ENCODE results near the gene CHST13.

The CHST13 gene

DNA sequence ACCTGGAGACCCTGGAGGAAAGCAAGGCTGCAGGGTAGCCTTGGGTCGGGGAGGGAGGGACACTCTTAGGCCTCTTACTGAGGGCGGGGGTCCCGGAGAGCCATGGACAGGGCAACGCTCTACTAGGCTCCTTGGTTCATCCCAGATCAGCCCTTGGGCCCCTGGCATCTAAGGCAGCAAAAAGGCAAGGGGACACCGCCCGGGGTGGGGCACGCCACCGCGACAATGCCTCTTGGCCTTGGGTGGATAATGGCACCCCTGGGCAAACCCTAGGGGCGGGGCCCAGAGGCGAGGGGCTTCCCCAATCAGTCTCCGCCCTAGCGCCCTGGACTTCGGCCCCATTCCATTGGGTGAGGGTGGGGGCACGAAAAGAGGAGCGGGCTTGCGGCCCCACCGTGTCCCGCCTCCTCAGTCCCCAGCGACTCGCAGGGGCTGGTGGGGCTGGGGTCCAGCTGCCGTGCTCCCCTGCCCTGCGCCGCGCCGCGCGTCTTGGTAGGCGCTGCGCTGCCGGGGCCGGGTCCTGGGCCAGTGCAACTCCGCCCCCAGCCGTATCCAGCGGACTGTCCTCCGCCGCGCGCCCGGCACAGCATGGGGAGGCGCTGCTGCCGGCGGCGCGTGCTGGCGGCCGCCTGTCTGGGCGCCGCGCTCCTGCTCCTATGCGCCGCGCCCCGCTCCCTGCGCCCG is at the start of gene CHST13:
Gene CHST13, plus strand, starts transcription at position 411 of the 684 bp plus-strand sequence. Its CDS starts 178 bp downstream, at position 589.
- DNase-seq, result no peak

DNA sequence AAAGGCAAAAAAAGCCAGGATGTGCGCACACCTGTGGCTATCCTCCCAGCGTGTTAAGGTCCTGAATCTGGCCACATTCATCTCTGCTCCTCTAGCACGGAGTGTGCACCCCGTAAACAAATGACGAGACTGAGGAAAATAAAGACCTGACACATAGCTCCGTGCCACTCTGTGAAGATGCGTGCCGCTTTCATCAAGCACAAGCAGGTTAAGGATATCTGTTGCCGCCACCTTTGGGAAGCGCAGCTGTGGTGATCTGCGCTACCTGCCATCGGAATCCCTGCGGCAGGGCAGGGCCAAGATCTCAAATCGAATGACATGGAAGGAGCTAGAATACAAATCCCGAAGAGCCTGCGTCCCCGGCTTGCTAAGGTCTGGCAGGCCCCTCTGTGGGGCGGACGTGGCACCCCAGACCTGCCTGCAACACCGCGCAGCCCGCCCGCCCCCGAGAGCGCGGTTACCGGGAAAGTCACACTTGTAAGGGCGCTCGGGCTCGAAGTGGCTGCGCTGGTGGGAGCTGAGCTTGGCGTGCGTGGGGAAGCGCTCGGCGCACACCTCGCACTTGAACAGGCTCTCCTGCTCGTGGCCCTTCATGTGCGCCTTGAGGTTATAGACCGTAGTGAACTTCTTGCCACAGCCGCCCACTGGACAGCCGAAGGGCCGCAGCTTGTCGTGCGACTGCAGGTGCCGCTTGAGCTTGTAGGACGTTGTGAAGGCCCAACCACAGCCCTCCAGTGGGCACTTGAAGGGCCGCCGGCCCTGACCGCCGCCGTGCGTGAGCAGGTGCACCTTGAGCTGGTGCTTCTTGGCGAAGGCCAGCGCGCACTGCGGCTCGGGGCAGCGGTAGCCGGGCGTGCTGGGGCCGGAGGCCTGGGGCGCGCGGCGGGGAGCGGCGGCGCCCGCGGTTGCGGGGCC is 49.2 kb upstream of the CHST13 start:
- no peak for DNase-seq

DNA sequence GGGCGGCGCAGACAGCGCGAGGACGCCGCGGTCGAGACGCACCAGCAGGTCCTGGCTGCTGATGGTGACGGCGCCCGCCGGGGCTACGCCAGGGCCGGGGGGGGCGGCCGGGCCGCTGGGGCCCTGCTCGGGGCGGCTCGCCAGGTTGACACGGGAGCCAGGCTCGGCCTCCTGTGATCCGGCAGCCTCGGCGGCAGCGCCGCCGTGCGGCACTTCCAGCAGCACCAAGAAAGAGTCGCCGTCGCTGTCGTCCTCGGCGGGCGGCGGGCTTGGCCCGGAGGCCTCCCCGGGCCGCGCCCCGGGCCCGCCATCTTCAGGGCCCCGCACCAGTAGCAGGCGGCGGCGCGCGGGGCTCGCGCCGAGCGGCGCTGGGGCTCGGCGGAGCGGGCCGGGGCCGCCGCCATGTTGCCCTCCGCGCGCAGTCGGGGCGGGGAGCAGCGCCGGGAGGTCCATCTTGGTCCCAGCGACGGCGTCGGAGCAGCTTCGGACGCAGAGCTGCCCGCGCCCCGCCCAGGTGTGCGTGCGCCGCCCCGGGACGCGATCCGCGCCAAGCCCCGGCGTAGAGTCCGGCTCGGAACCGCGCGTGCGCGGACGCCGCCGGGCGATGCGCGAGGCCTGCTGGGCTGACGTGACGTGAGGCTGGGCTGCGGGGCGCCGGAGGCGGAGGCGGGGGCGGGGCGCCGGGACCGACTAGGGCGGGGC is 48.4 kb upstream of the CHST13 start, which contains the start of gene ZXDC:
Gene ZXDC, minus strand, starts transcription at position 479 of the 702 bp plus-strand sequence. Its CDS starts 26 bp downstream, at position 453.
- peak; percentile 92 for DNase-seq

GRCh38 chr3:126476166-126477060 is 47.5 kb upstream of the CHST13 start:
- peak; percentile 25 for DNase-seq

GRCh38 chr3:126477061-126477380 is 46.9 kb upstream of the CHST13 start:
- DNase-seq, result no peak

DNA sequence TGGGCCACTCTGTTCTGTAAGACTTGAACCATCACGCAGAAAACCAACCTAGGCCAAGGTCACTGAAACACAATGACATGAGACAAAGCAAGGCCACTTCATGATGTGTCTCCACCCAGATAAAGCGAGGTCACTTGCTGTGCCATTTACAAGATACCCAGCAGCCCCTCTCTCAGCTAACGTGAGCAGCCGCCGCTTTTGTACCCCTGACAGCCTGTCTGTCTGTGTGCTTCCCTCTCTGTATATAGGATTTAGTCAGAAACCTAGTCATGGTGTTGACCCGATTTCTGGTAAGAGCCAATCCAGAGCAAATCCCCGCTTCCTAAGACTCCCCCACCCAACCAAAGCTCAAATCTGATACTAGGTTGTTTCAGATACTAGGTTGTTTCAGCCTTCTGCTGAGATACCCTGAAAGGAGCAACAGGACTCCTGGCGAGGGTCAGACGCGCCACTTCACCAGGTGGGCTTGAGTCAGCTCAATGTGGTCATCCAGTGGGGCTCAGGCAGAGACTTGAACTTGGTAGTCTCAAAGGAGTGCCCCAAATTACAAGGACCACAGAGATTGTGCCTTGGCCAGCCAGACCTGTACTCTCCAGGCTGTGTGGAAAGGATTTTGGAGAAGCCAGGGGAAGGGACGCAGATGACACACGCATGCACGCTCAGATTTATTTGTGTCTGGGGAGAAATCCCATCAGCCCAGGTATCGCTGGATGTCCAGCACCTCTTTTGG is 45.2 kb upstream of the CHST13 start:
- DNase-seq, result no peak

DNA sequence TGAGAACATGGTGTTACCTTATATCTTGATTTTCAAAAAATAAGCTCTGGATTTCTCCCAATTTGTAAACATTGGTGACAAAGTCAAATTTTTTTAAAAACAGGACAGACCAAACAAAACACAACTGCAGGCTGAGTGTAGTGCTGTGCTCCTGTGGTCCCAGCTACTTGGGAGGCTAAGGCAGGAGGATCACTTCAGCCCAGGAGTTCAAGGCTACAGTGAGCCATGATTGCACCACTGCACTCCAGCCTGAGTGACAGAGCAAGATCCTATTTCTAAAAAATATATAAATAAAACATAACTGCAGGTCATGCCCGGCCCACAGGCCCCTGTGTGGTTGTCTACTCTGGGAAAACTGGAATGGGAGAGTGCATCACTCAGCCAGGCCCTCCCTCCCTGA is 44.3 kb upstream of the CHST13 start:
- no peak for DNase-seq

DNA sequence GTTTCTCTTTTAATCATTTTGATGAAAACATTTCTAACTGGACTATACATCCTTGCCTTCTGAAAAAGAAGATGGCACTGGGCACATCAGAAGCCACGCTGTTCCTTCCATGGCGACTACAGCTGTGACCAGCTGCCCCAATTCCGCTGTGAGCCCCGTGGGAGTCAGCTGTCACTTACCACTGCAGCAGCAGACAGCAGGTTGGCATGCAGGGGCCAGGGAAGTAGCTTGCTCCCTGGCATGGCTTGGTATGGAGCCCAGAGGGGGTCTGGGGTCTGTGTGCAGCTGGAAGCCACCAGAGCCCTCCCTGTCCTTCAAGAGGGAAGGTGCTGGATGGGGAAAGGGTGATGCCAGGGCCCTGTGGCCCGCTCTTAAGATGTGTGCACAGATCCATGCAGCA is 43.7 kb upstream of the CHST13 start:
- DNase-seq, result no peak

DNA sequence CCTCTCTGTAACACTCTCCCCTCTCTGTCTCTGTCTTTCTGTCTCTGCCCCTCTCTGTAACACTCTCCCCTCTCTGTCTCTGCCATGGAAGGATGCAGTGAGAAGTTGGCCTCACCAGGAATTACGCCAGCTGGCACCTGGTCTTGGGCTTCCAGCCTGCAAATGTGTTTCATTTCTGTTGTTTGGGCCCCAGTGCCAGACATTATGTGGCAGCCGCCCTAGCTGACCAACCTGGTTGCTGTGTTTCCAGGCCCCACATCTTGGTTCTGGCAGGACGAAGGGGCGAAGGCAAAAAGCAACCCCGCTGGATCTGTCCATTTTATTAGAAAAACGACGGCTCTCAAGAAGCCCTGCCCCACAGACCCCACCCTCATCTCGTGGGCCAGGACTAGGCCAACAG is 43.1 kb upstream of the CHST13 start:
- no peak for DNase-seq

DNA sequence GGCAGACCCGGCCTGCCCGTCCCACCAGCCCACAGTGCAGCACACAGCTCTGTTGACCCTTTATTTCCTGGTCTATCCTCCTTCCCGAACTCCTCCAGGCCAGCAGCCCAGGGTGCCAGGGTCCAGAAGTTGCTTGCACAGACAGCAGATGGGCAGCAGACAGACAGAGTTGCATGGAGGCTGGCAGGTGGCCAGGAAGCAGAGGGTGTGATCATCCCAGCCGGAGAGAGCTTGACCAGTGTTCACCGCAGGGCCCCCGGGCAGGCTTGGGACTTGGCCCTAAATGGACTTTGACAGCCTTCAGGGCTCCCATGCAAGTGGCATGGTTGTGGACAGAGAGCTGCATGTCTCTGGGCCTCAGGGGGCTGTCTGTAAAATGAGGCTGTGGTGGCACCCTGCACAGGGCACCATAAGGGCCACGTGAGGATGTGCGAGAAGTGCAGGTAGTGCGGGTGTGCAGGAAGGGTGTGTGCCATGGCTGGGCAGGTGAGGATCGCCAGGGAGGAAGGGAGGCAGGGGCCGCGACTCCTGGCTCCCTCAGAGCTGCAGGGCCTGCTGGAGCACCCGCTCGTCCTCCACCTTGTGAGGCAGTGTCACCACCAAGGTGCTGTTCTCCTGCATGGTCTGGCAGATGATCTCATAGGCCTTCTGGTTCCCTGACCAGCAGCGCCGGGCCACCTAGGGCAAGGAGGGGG is 42.0 kb upstream of the CHST13 start:
- no peak for DNase-seq

DNA sequence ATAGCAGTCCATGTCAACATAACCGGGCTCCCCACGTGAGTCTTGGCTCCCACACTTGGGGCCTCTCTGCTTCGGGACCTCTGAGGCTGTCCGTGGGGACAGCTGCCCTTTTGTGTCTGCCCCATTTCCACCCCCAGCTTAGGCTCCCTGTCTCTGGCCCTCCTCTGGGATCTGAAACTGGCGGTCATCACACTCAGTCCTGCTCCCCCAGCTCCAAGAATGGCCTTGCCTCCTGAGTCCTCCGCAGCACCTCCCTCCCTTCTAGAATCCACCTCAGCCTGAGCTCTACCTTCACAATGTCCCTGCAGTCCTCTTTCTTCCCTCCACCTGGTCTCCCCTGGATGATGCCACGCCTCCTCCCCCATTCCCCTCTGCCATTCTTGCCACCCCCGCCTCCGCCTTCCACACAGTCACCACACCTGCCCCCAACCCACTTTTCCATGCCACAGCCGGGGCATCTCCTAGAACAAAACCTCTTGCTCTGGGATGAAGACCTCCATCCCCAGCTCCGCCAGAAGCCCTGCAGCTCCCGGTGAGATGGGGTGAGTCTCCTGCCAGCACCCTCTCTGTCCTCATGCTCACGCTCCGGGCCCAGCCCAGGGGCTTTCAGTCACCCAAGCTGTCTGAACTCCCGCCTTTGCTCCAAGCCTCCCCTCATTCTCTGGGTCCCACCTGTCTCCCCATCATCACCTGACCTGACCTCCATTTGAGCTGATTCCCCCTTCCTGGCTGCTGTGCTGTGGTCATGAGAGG is 41.3 kb upstream of the CHST13 start:
- DNase-seq, result no peak

- DNase-seq, result no peak
Measured at GRCh38 chr3:126483321-126483761, 40.6 kb upstream of the CHST13 start.

- no peak for DNase-seq
Measured at GRCh38 chr3:126484148-126484547, 39.8 kb upstream of the CHST13 start.

GRCh38 chr3:126484662-126485061 is 39.3 kb upstream of the CHST13 start:
- no peak for DNase-seq

DNA sequence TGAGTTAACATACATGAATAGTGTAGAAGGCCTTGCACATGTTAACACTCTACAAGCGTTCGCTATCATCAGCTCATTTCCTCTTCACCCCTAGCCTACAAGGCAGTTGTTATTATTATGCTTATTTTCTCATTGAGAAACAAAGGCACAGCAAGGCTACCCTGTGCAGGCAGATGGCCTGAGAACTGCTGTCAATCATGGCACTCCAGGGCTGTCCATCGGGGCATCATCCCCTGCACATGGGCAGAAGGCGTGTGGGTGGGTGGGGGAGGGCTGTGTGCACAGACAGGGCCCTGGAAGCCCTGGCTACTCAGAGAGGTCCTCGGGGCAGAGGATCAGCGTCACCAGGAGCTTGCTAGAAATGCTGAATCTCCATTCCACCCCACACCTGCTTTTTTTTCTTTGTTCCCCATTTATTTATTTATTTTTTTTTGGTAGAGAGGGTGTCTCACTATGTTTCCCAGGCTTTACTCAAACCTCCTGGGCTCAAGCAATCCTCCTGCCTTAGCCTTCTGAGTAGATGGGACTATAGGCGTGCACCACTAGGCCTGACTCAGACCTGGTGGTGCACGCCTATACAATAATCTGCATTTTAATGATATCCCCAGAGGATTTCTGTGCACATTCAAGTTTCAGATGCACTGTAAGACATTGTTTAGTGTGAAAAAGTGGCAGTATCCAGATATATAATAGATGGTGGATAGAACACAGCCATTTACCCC is 38.6 kb upstream of the CHST13 start:
- DNase-seq, result no peak

DNA sequence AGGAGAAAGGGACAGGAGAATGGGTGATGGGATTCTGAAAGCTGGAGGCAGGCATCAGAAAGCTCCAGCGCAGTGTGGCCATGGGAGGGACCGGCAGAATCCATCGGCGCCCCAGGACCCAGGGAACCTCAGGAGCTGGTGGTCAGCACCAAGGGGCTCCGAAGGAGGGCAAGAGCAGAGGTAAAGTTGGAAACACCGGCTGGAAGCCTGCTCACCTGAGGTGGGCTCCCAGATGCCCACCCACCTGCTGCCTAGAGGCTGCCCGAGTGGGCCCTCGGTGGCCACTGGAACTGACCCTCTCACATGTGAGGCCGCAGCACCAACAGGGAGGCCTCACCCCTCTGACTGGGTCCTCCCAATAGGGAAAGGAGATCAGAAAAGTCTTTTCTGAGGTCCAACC is 38.0 kb upstream of the CHST13 start:
- DNase-seq, result no peak

DNA sequence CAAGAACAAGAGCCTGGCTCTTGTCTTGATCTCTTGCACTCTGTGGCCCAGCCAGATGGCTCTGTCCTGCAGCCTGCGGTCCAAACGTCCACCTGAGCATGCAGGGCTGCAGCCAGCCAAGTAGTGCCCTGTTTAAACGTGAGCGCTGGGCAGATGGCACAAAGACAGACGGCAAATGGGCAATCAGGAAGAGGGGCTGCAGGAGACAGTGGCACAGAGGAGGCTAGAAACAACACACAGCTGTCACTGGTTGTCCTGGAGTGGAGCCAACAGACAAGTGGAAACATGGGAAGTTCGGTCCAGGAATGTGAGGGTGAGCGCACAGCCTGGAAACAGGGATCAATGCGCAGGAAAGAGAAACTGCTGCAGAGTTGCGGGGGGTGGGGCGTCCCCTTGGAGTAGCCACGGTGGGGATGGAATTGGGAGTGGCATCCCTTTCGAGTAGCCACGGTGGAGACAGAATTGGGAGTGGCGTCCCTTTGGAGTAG is 37.6 kb upstream of the CHST13 start:
- no peak for DNase-seq

DNA sequence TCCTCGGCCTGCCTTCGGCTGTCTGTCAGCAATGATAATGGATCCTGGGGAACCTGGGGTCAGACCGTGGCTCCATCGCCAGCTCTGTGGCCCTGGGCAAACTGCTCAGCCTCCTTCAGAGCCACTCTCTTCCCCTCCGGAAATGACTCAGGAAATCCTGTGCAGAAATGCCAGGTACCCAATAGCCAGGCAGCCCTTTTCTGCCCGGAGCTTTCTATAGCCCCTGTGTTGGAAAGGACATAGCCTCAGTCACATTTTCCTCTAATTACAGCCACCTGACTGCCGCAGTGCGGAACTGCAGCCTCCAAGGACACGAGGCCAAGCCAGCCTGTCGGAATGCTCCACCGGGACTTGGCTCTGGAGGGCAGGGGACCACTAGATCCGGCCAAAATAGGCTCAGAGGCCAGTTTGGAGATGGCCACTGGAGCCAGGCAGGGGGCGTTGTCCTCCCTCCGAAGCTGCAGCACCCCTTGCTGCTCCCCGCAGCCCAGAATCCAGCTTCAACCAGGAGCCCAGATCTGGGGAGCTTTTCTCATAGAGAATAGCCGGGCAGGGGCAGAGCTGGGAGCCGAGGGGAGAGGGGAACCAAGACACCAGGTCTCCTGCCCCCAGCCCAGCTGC is 36.7 kb upstream of the CHST13 start:
- DNase-seq, result no peak

DNA sequence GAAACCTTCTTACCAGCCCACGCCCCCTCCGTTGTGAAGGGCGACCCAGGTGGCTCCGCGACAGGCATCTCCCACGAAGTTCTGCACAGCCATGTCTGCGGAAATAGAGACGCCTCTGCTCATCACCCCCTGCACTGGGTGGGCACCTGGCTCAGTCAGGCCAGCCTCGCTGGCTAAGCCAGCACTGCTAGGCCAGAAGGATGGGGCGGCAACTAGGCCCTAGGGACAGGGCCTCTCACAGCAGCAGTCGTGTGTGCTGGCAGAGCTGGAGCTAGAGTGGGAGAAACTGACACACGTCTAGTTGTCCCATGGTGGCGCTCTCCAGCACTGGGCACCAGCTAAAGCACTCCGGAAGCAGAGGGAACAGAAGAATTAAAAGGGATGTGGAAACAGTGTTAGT is 35.8 kb upstream of the CHST13 start:
- no peak for DNase-seq
